A549 treated with AZD9567 at 1 μM for 4 hours (cell line): Measurements from ENCODE around the gene CDADC1. TPM values are rescaled to one million over a fixed set of nuclear protein-coding genes. Genes with fewer than 3 reads are reported as not detected.

Experiments
- total RNA-seq: library from RNA; stranded (reverse); fragments of 200-300 nt; extraction: Qiagen RNA extraction; gene quantifications from 5 replicates; pipeline ENCODE4 v1.2.3, GENCODE V29; 2022; ENCODE audit not compliant: insufficient read depth

Gene CDADC1
- total RNA-seq, result 3.8 to 9.3 TPM (median 8.0 TPM) in 5 replicates

DNA sequence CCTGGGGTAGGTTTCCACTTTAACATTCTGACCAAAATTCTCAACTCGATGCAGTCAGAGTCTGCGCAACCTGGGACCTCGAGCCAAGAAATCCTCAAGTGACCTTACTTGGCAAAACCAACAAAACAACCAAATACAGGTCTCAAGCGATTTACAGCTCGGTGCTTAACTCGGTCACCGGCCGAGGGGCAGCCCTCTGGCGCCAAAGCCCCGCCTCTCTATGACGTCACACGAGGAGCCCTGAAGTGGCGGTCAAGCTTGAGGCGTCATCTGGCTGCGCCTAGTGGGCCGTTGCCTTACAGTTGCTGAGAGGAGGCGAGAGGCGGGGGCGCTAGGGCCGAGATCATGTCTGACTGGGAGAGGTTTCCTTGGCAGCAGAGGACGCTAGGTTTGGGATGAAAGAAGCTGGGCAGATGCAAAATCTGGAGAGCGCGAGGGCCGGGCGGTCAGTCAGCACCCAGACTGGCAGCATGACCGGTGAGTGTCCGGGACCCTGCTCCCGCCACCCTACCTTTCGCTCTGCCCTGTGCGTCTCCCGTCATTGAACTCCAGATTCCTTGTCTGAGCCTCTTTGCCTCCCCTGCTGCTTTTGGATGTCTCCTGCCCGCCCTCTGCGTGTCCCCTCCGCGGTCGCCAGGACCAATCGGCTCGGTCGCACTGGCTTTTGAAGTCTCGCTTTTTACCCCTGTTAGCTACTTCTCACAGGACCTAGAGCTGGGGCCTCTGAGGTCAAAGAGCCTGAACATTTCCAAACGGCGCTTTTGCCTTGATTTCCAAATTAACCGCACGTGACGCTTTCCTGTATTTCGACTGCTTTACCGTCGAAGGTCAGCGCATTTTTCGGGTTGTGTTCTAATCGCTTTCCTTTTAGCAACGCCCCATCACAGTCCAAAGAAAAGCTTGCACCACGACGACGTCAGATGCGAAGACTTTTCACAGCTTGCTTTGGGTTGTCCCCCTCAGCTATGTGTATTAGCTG, at the start of gene CDADC1:
CDADC1 (plus strand) TSS at position 283 of the 979 bp plus-strand sequence; CDS start at position 396, 113 bp downstream.

DNA sequence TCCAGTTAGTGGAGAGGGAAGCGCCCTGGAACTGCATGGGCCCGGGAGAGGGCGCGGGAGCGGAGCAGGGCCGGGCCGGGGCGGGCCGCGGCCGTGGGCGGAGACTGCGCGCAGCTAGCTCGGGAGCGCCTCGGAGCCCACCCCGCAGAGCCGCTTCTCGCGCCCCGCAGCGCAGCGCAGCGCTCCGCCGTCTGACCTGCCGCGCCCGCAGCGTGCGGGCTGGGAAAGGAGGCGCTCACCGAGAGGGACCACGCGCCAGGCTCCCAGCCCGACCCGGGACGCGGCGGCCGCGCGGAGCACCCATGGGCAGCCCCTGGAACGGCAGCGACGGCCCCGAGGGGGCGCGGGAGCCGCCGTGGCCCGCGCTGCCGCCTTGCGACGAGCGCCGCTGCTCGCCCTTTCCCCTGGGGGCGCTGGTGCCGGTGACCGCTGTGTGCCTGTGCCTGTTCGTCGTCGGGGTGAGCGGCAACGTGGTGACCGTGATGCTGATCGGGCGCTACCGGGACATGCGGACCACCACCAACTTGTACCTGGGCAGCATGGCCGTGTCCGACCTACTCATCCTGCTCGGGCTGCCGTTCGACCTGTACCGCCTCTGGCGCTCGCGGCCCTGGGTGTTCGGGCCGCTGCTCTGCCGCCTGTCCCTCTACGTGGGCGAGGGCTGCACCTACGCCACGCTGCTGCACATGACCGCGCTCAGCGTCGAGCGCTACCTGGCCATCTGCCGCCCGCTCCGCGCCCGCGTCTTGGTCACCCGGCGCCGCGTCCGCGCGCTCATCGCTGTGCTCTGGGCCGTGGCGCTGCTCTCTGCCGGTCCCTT, 27.5 kb upstream of the CDADC1 start, which contains the start of gene MLNR:
MLNR (plus strand) TSS at position 303 of the 820 bp plus-strand sequence; CDS start at position 303, 0 bp downstream.

Other genes starting within 250 kb of the CDADC1 start
- gene MLNR, start 27.6 kb upstream of the CDADC1 start, total RNA-seq, result 0.52 to 2.3 TPM (median 0.84 TPM) in 5 replicates
- 1.3 to 1.8 TPM (median 1.8 TPM) in 5 replicates for gene CAB39L, start 196.1 kb downstream of the CDADC1 start, total RNA-seq
- 1.1 to 2.3 TPM (median 2.0 TPM) in 5 replicates for gene SETDB2, start 196.3 kb downstream of the CDADC1 start, total RNA-seq
- gene PHF11, start 248.0 kb downstream of the CDADC1 start, total RNA-seq, result 4.5 to 7.3 TPM (median 5.6 TPM) in 5 replicates